H1 (cell line): Measurements from ENCODE around the gene INPP5J.

Experiments used
- BCL11A ChIP-seq, 2 experiments: IDR thresholded peaks; one replicate each; pipeline ENCODE4 v1.6.1; 2011; ENCODE audit warnings: low read depth in 2 of 2, low read length in 2 of 2, mild to moderate bottlenecking in 2 of 2
- CBX8 ChIP-seq: fragments of 300-800, 300-1000 bp; sonication (generic); IDR thresholded peaks from 2 replicates; pipeline ENCODE4 v1.7.1; 2016; ENCODE audit warnings: low read depth, low read length, borderline replicate concordance
- CTCF ChIP-seq, 3 experiments: IDR thresholded peaks; 1 replicate in 2 of 3; 2 replicates in 1 of 3; pipeline versions ENCODE4 v1.5.1 to v1.6.1; 2011; ENCODE audit warnings: low read length in 3 of 3, mild to moderate bottlenecking in 3 of 3, inconsistent platforms in 2 of 3, low read depth in 1 of 3, moderate library complexity in 1 of 3; ENCODE audit not compliant: insufficient read depth in 1 of 3; ENCODE audit errors: control extremely low read depth in 1 of 3
- EZH2 ChIP-seq: fragments of 200-600 bp; sonication (generic); IDR thresholded peaks from 2 replicates; pipeline ENCODE4 v1.7.1; 2012; ENCODE audit warnings: low read depth, mild to moderate bottlenecking, moderate library complexity, low read length, inconsistent platforms; ENCODE audit not compliant: severe bottlenecking
- POLR2A ChIP-seq, 2 experiments: IDR thresholded peaks; 1 replicate in 1 of 2; 2 replicates in 1 of 2; pipeline ENCODE4 v1.6.1; 2011; ENCODE audit warnings: low read depth in 2 of 2, low read length in 2 of 2, mild to moderate bottlenecking in 2 of 2; ENCODE audit errors: control extremely low read depth in 1 of 2
- POLR2AphosphoS5 ChIP-seq: IDR thresholded peaks from 2 replicates; pipeline ENCODE4 v1.6.1; 2011; ENCODE audit warnings: low read depth, low read length
- RAD21 ChIP-seq, 2 experiments: IDR thresholded peaks in 1 of 2; conservative IDR thresholded peaks in 1 of 2; 2 replicates each; pipeline ENCODE4 v1.6.1; 2011; ENCODE audit warnings: low read depth in 2 of 2, low read length in 2 of 2, improper control_type of control experiment in 1 of 2, inconsistent platforms in 1 of 2, mild to moderate bottlenecking in 1 of 2, moderate library complexity in 1 of 2
- RBBP5 ChIP-seq: IDR thresholded peaks from 2 replicates; pipeline ENCODE4 v1.7.1; 2012; ENCODE audit warnings: low read depth, mild to moderate bottlenecking, inconsistent platforms, low read length, moderate library complexity, borderline replicate concordance
- RFX5 ChIP-seq: IDR thresholded peaks from 2 replicates; pipeline ENCODE4 v1.6.1; 2011; ENCODE audit warnings: low read depth, low read length, improper control_type of control experiment, borderline replicate concordance
- SRF ChIP-seq: IDR thresholded peaks from 2 replicates; pipeline ENCODE4 v1.6.1; 2011; ENCODE audit warnings: mild to moderate bottlenecking, low read depth, low read length, moderate library complexity
- TAF1 ChIP-seq: IDR thresholded peaks from 2 replicates; pipeline ENCODE4 v1.6.1; 2011; ENCODE audit warnings: mild to moderate bottlenecking, low read depth, low read length
- TEAD4 ChIP-seq: IDR thresholded peaks from 2 replicates; pipeline ENCODE4 v1.6.1; 2012; ENCODE audit warnings: low read depth, low read length, inconsistent platforms, mixed read lengths
- TF ChIP-seq, protein P1 (sequence below): IDR thresholded peaks from 2 replicates; pipeline ENCODE4 v1.6.1; 2011; ENCODE audit warnings: low read length, improper control_type of control experiment
- TF ChIP-seq, protein P2 (sequence below): IDR thresholded peaks from 2 replicates; pipeline ENCODE4 v1.6.1; 2011; ENCODE audit warnings: low read depth, mild to moderate bottlenecking, low read length; ENCODE audit not compliant: insufficient read depth

DNA sequence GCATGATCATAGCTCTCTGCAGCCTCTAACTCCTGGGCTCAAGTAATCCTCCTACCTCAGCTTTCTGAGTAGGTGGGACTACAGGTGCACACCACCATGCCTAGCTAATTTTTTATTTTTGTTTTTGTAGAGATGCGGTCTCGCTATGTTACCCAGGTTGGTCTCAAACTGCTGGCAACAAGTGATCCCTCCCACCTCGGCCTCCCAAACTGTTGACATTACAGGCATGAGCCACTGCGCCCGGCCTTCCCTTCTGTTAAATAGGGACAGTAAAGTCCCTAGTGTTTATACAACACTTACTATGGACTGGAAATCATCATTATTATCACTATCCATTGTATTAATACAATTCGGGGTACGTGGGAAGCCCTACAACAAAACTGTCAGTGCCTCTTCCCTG lies 28.0 kb upstream of the INPP5J start:
- TF ChIP-seq RBBP5 (no peak), CTCF (IDR thresholded peaks at IDR 0.05; ENCODE audit: control extremely low read depth in 1 of 3, insufficient read depth in 1 of 3, low read depth in 1 of 3, low read length in 3 of 3) (no peak), RAD21 (IDR thresholded peaks at IDR 0.05 in 1 of 2, conservative IDR thresholded peaks at IDR 0.05 in 1 of 2; ENCODE audit: low read depth in 2 of 2, low read length in 2 of 2) (no peak), RFX5 (no peak), TEAD4 (no peak), SRF (no peak), EZH2 (no peak), BCL11A (IDR thresholded peaks at IDR 0.05; ENCODE audit: low read depth in 2 of 2, low read length in 2 of 2) (no peak), TAF1 (no peak), POLR2AphosphoS5 (no peak), POLR2A (IDR thresholded peaks at IDR 0.05; ENCODE audit: control extremely low read depth in 1 of 2, low read depth in 2 of 2, low read length in 2 of 2) (no peak), CBX8 (no peak)
- TF ChIP-seq, protein P1, sequence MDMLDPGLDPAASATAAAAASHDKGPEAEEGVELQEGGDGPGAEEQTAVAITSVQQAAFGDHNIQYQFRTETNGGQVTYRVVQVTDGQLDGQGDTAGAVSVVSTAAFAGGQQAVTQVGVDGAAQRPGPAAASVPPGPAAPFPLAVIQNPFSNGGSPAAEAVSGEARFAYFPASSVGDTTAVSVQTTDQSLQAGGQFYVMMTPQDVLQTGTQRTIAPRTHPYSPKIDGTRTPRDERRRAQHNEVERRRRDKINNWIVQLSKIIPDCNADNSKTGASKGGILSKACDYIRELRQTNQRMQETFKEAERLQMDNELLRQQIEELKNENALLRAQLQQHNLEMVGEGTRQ = no peak
- TF ChIP-seq, protein P2, sequence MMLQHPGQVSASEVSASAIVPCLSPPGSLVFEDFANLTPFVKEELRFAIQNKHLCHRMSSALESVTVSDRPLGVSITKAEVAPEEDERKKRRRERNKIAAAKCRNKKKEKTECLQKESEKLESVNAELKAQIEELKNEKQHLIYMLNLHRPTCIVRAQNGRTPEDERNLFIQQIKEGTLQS = no peak
